GM10266 (cell line): Measurements from ENCODE around the gene ZNF385B.

Experiments used
- DNase-seq: peaks from one replicate; pipeline ENCODE4 v3.0.0; 2012; ENCODE audit errors: extremely low spot score
- CTCF ChIP-seq: IDR thresholded peaks from 2 replicates; pipeline ENCODE4 v1.5.1; 2012; ENCODE audit warnings: mild to moderate bottlenecking, low read depth; ENCODE audit not compliant: control insufficient read depth, insufficient read depth; ENCODE audit errors: missing control alignments

The ZNF385B gene

GRCh38 chr2:179818546-179818945 is 42.9 kb downstream of the ZNF385B start:
- DNase-seq, result no peak
- no peak for TF ChIP-seq CTCF

GRCh38 chr2:179817181-179817841 is 44.1 kb downstream of the ZNF385B start:
- DNase-seq, result no peak
- TF ChIP-seq CTCF, result no peak

GRCh38 chr2:179814050-179814449 is 47.4 kb downstream of the ZNF385B start:
- no peak for DNase-seq

GRCh38 chr2:179812501-179812900 is 48.9 kb downstream of the ZNF385B start:
- no peak for TF ChIP-seq CTCF
- no peak for DNase-seq

More at GRCh38 chr2:179814050-179814449, 47.4 kb downstream of the ZNF385B start:
- TF ChIP-seq CTCF, result no peak

- DNase-seq, result no peak
- no peak for TF ChIP-seq CTCF
Observed at GRCh38 chr2:179811042-179811441, 50.4 kb downstream of the ZNF385B start.

GRCh38 chr2:179809606-179810005 is 51.8 kb downstream of the ZNF385B start:
- TF ChIP-seq CTCF, result no peak
- DNase-seq, result no peak

GRCh38 chr2:179805001-179805400 is 56.4 kb downstream of the ZNF385B start:
- no peak for DNase-seq
- TF ChIP-seq CTCF, result no peak
